Posterior vena cava (tissue), 2 donors: ENCODE results near the gene GART. TPM values are rescaled to one million over a fixed set of nuclear protein-coding genes. Genes with fewer than 3 reads are reported as not detected.

Source experiments
- DNase-seq: peaks from one replicate; pipeline ENCODE4 v3.0.0-alpha.2; 2020; ENCODE audit warnings: low spot score
- intact Hi-C, 2 donors: fragments of 100-400 bp; cut with DNase I; formaldehyde crosslinking; loops; one replicate each; pipeline versions ENCODE4 v1.14.1 to v1.14.2; 2022 to 2023
- total RNA-seq, 2 donors: library from RNA; stranded (reverse); fragmentation: NEBNext Ultra II Directional; extraction: Animal tissue kit (Norgen Biotek cat#: 25700); gene quantifications; one replicate each; pipeline ENCODE4 v1.2.1, GENCODE V29; 2021
- donor health status: DM: yes; HTN: yes; CAD: no.
- donor health status: DM: yes; HTN: yes; CAD: no.

GART gene
- total RNA-seq, 2 donors from 2014 or later: 52.6 to 57.6 TPM

- DNase-seq: no peak
- intact Hi-C loops: no loop called here
Observed at GRCh38 chr21:33557447-33557846, 15.5 kb upstream of the GART start.

- intact Hi-C loops: no loop called here
- no peak for DNase-seq
Observed at GRCh38 chr21:33554982-33555344, 13.0 kb upstream of the GART start.

GRCh38 chr21:33554236-33554981 lies 12.5 kb upstream of the GART start:
- no peak for DNase-seq
- intact Hi-C loops: no loop called here

- intact Hi-C loops: no loop called here
- DNase-seq: no peak
Observed at GRCh38 chr21:33552999-33553598, 11.2 kb upstream of the GART start.

GRCh38 chr21:33552093-33552998 lies 10.4 kb upstream of the GART start:
- intact Hi-C loops: no loop called here
- no peak for DNase-seq

GRCh38 chr21:33551664-33552063 lies 9.7 kb upstream of the GART start:
- no peak for DNase-seq
- intact Hi-C loops: no loop called here

- intact Hi-C loops: no loop called here
- DNase-seq: no peak
Observed at GRCh38 chr21:33550772-33551660, 9.1 kb upstream of the GART start.

GRCh38 chr21:33549848-33550771 lies 8.2 kb upstream of the GART start:
- no peak for DNase-seq
- intact Hi-C loops: no loop called here

GRCh38 chr21:33546086-33546485 lies 4.2 kb upstream of the GART start:
- no peak for DNase-seq
- intact Hi-C loops: no loop called here

GRCh38 chr21:33544451-33545195 lies 2.7 kb upstream of the GART start:
- intact Hi-C loops: no loop called here
- DNase-seq: no peak

- peak; percentile 92 for DNase-seq
- intact Hi-C loops: no loop called here
Observed at GRCh38 chr21:33543505-33544129, 1.7 kb upstream of the GART start.

GRCh38 chr21:33542640-33543504 lies 955 bp upstream of the GART start, which contains the start of gene SON:
SON (plus strand) TSS chr21:33543038; CDS start chr21:33543093, 55 bp downstream.
- DNase-seq: peak; percentile 99
- intact Hi-C loops: loop anchor here in 1 of 2 donors (1.0 kb wide), 1 partner anchor 38 kb away; no protein-coding TSS in a partner anchor

GRCh38 chr21:33541105-33541711 lies 709 bp downstream of the GART start:
- intact Hi-C loops: no loop called here
- no peak for DNase-seq

- intact Hi-C loops: no loop called here
- no peak for DNase-seq
Observed at GRCh38 chr21:33540711-33541104, 1.2 kb downstream of the GART start.

- DNase-seq: no peak
- intact Hi-C loops: no loop called here
Observed at GRCh38 chr21:33539616-33540015, 2.3 kb downstream of the GART start.

- intact Hi-C loops: no loop called here
- no peak for DNase-seq
Observed at GRCh38 chr21:33537212-33537611, 4.7 kb downstream of the GART start.
